ENCODE results near the gene PALS1.

GRCh38 chr14:67269298-67270060 lies 28.2 kb downstream of the PALS1 start:
- TF ChIP-seq ZFX (IDR thresholded peaks at IDR 0.05) (no peak), EZH2 (IDR thresholded peaks at IDR 0.05) (no peak), CTCF (IDR thresholded peaks at IDR 0.05 in 2 of 3, conservative IDR thresholded peaks at IDR 0.05 in 1 of 3; ENCODE audit: borderline replicate concordance in 1 of 3, insufficient read depth in 1 of 3, low read depth in 2 of 3, low read length in 2 of 3) (no peak), POLR2A (IDR thresholded peaks at IDR 0.05; ENCODE audit: borderline replicate concordance, extremely low read depth, insufficient read depth, insufficient read length) (no peak), POLR2AphosphoS5 (IDR thresholded peaks at IDR 0.05; ENCODE audit: low read depth, low read length) (no peak), TCF7L2 (IDR thresholded peaks at IDR 0.05; ENCODE audit: borderline replicate concordance, extremely low read depth, insufficient read depth, insufficient read length) (no peak), SP1 (IDR thresholded peaks at IDR 0.05; ENCODE audit: low read depth) (no peak), ATF3 (IDR thresholded peaks at IDR 0.05) (no peak), ELF1 (IDR thresholded peaks at IDR 0.05; ENCODE audit: borderline replicate concordance, low read depth) (no peak), EZH2phosphoT487 (IDR thresholded peaks at IDR 0.05; ENCODE audit: borderline replicate concordance) (no peak), REST (IDR thresholded peaks at IDR 0.05; ENCODE audit: low read depth) (no peak), YY1 (IDR thresholded peaks at IDR 0.05; ENCODE audit: extremely low read depth, insufficient replicate concordance, low read depth, low read length) (no peak), EGR1 (IDR thresholded peaks at IDR 0.05; ENCODE audit: low read depth) (no peak), SRF (IDR thresholded peaks at IDR 0.05; ENCODE audit: low read depth) (no peak)

Data from HCT116 (cell line).